Activated CD4-positive, alpha-beta T cell treated with anti-CD3 and anti-CD28 coated beads for 24 hours (primary cell): Measurements from ENCODE around the gene PLD1.

Source experiments
- DNase-seq, 2 donors: peaks; one replicate each; pipeline ENCODE4 v3.0.0-alpha.2; 2020; ENCODE audit warnings: low read depth in 2 of 2

PLD1 gene

GRCh38 chr3:171615686-171616085 is 194.6 kb downstream of the PLD1 start:
- no peak for DNase-seq

GRCh38 chr3:171615281-171615680 is 195.0 kb downstream of the PLD1 start:
- DNase-seq = no peak

GRCh38 chr3:171614318-171614921 is 195.9 kb downstream of the PLD1 start:
- DNase-seq = no peak

- no peak for DNase-seq
Observed at GRCh38 chr3:171607452-171607851, 202.8 kb downstream of the PLD1 start.

- no peak for DNase-seq
Observed at GRCh38 chr3:171606151-171606751, 204.0 kb downstream of the PLD1 start.

GRCh38 chr3:171604370-171604769 is 205.9 kb downstream of the PLD1 start:
- DNase-seq = no peak

- no peak for DNase-seq
Observed at GRCh38 chr3:171602072-171602471, 208.2 kb downstream of the PLD1 start.

- no peak for DNase-seq
Observed at GRCh38 chr3:171600030-171600429, 210.3 kb downstream of the PLD1 start.

GRCh38 chr3:171598990-171599389 is 211.3 kb downstream of the PLD1 start:
- DNase-seq = no peak

GRCh38 chr3:171592786-171593185 is 217.5 kb downstream of the PLD1 start:
- DNase-seq = no peak

GRCh38 chr3:171591070-171591469 is 219.2 kb downstream of the PLD1 start:
- DNase-seq = no peak

GRCh38 chr3:171586274-171586673 is 224.0 kb downstream of the PLD1 start:
- no peak for DNase-seq

GRCh38 chr3:171585039-171585438 is 225.2 kb downstream of the PLD1 start:
- no peak for DNase-seq

GRCh38 chr3:171584100-171584499 is 226.2 kb downstream of the PLD1 start:
- no peak for DNase-seq

- no peak for DNase-seq
Observed at GRCh38 chr3:171574556-171575240, 235.6 kb downstream of the PLD1 start.

- DNase-seq = no peak
Observed at GRCh38 chr3:171569571-171570132, 240.6 kb downstream of the PLD1 start.

- no peak for DNase-seq
Observed at GRCh38 chr3:171568766-171569165, 241.5 kb downstream of the PLD1 start.

GRCh38 chr3:171566803-171567422 is 243.4 kb downstream of the PLD1 start:
- DNase-seq = no peak

- DNase-seq = no peak
Observed at GRCh38 chr3:171565481-171566058, 244.7 kb downstream of the PLD1 start.

- no peak for DNase-seq
Observed at GRCh38 chr3:171564748-171565480, 245.4 kb downstream of the PLD1 start.

GRCh38 chr3:171563298-171563697 is 247.0 kb downstream of the PLD1 start:
- DNase-seq = no peak
